ENCODE data around the gene CHST13.

GRCh38 chr3:126494204-126494969 lies 29.6 kb upstream of the CHST13 start:
- TF ChIP-seq EP300 (IDR thresholded peaks at IDR 0.05), result no peak
- no peak for TF ChIP-seq CTCF (IDR thresholded peaks at IDR 0.05)
- no peak for TF ChIP-seq POLR2AphosphoS5 (IDR thresholded peaks at IDR 0.05)
- no peak for TF ChIP-seq POLR2A (IDR thresholded peaks at IDR 0.05; ENCODE audit: low read depth)
